ENCODE data around the gene CSNK1D.

DNA sequence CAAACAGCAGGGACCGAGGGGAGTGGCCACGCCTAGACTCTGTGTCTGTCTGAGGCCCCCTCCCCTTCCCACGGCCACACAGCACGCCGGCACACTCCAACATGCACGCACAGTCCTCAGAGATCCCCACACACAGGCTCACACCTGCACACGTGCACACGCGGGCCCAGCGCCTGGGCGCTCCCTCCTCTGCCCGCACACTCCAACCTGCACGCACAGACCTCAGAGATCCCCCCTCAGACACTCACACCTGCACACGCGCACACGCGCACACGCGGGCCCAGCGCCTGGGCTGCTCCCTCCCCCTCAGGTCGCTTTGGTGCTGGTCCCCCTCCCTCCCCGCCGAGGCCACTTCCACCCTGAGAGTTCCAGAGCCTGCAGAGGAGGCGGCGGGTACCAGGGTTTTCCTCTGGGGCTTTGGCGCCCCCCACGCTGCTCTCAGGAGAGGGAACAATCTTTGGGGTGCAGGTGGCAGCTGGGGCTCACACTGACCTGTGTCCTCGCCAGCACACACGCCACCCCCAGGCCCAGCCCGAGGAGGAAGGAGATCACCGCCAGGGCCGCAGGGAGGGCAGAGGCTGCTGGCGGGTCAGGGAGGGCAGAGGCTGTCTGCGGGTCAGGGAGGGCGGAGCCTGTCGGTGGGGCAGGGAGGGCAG lies 42.3 kb upstream of the CSNK1D start:
- TF ChIP-seq, protein P1, sequence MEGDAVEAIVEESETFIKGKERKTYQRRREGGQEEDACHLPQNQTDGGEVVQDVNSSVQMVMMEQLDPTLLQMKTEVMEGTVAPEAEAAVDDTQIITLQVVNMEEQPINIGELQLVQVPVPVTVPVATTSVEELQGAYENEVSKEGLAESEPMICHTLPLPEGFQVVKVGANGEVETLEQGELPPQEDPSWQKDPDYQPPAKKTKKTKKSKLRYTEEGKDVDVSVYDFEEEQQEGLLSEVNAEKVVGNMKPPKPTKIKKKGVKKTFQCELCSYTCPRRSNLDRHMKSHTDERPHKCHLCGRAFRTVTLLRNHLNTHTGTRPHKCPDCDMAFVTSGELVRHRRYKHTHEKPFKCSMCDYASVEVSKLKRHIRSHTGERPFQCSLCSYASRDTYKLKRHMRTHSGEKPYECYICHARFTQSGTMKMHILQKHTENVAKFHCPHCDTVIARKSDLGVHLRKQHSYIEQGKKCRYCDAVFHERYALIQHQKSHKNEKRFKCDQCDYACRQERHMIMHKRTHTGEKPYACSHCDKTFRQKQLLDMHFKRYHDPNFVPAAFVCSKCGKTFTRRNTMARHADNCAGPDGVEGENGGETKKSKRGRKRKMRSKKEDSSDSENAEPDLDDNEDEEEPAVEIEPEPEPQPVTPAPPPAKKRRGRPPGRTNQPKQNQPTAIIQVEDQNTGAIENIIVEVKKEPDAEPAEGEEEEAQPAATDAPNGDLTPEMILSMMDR (IDR thresholded peaks at IDR 0.05) = no peak
- no peak for TF ChIP-seq POLR2A (IDR thresholded peaks at IDR 0.05)
